Stimulated activated CD4-positive, alpha-beta T cell treated with anti-CD3 and anti-CD28 coated beads, Interleukin-15, amount 100 ng/mL, for 48 hours (primary cell): ENCODE results near the gene QSOX1.

Source experiments
- DNase-seq, 2 donors: peaks; one replicate each; pipeline ENCODE4 v3.0.0-alpha.2; 2020; ENCODE audit warnings: low read depth in 2 of 2

QSOX1 gene

DNA sequence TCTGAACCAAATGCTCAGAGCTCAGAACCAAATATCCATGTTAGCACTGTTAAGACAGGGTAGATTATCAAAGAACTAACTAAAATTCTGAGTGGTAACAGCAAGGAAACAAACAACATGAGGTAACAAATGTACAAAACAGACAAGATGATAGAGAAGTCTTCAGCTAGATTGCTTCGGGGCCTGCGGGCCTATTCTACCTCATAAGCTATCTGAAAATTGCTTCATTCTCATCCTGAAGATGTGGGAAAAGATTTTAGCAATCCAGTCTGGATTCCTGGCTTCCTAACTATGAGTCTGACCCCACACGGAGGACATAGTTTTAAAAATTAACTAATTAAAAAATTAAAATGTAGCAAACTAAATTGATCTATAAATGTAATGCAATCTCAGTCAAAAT, 9.2 kb upstream of the QSOX1 start:
- no peak for DNase-seq

GRCh38 chr1:180150982-180151381, 3.7 kb upstream of the QSOX1 start:
- no peak for DNase-seq

DNA sequence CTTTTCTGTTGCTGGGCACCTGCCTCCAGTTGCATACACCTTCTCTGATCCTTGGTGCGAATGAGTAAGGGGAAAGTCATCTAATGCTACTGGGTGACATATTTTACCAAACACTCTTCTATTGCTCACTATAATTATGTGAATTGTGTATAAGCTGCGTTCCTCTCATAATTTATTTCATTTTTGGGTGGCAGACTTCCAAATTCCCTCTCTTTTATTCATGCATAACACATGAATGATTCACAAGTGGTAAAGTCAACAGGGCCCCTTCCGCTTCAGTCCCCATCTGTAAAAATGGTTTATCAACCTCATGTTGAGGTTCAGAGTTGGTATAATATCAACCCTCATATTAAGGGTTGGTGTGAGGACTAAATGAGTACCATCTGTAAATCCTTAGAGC, 3.2 kb upstream of the QSOX1 start:
- DNase-seq, result no peak

- no peak for DNase-seq
Observed at GRCh38 chr1:180152588-180152987, 2.1 kb upstream of the QSOX1 start.

DNA sequence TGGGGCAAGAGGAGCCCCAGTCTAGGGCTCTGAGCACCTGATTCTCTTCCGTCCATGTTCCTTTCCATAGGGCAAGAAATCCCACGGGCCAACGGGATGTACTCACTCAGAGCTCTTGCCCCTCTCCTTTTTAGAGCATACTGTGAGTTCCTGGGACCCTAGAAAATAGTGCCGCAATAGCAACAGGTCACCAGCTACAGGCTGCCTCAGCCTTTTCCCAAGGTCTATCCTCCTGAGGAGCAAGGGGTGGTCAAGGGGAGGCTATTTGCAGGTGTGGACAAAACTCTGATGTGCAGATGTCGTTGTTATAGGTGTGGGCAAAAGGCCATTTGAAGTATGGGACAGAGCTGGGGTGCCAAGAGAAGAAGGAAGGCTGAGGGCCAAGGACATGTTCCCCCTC, 1.6 kb upstream of the QSOX1 start:
- DNase-seq, result no peak

DNA sequence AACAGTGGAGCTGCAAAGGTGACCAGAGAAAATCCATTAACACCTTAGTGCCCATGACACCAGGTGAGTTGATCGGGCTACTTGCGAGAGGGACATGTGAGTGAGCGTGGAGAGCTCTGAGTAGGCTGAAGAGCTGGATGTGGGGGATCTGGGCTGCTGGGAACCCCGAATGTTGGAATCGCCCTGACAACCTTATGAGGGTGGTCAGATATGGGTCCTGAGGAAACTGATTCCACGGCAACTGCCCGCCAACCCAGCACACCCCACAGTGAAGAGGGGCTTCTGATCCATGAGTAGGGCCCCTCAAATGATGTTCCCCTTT, 705 bp upstream of the QSOX1 start:
- no peak for DNase-seq

GRCh38 chr1:180155182-180155682, 563 bp downstream of the QSOX1 start:
- peak in 1 of 2 donors; percentile 8 for DNase-seq

- DNase-seq, result no peak
Observed at GRCh38 chr1:180156201-180156600, 1.5 kb downstream of the QSOX1 start.

DNA sequence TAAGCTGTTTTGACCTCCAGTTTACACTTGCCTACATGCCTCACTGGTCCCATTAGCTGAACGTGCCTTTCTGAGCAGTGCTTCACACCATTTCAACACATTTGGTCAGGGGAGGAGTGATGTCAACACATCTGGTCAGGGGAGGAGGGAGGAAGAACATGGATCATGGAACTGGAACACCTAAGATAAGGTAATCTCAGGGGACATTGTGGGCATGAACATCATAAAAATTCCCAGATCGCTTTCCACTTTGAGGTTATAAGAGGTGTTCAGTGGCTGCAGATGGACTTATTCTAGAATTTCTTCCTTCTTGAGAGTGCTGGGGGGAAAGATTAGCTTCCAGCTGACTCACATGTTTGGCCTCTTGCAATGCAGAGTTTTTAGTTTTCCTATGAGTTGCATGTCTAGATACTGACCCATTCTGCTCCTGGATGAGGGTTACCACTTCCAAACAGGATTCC, 2.0 kb downstream of the QSOX1 start:
- DNase-seq, result no peak

GRCh38 chr1:180157108-180157507, 2.4 kb downstream of the QSOX1 start:
- no peak for DNase-seq

DNA sequence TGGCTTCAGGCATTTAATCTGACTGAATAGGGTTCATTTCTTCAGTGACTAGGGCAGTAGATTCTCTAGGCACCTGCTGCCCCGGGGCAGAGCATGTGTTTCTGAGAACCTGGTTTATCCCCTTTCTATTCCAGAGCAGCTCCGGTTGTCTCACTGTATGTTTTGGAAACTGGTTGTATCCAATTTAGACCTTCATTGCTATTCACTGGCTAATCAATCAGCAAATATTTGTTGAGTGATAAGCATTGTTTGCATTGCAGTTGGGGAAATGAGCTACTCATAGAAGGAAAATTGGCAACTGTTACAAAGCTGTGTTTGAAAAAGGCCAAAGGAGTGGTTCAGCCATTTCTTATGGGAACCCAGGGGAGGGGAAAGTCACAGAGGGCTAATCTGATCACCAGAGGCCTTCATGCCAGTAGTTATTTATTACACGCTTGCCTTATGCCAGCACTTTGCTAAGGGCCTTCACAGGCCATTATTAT, 2.9 kb downstream of the QSOX1 start:
- DNase-seq, result no peak

- no peak for DNase-seq
Observed at GRCh38 chr1:180158149-180159147, 3.8 kb downstream of the QSOX1 start.

- DNase-seq, result no peak
Observed at GRCh38 chr1:180160357-180160756, 5.7 kb downstream of the QSOX1 start.

DNA sequence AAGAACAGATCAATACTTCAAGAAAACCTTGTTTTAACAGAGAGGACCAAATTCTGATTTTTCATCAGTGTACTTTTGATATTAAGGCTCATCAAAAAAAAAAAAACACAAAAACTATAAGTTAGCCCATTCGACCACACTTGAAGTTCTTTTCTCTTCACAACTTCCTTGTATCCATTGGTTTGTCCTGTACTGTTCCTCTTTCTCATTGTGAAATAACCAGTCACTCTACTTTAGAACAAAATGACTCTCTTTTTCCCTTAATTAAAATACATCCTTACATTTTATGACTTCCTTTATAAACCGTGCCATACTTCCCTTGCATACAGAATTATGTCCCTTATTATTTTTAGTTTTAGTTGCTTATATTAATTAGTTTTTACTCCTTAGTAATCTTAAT, 8.4 kb downstream of the QSOX1 start:
- no peak for DNase-seq

- no peak for DNase-seq
Observed at GRCh38 chr1:180165096-180165495, 10.4 kb downstream of the QSOX1 start.

GRCh38 chr1:180165509-180166435, 11.1 kb downstream of the QSOX1 start:
- DNase-seq, result no peak

GRCh38 chr1:180166436-180166800, 11.7 kb downstream of the QSOX1 start:
- no peak for DNase-seq

- no peak for DNase-seq
Observed at GRCh38 chr1:180167021-180167701, 12.5 kb downstream of the QSOX1 start.

DNA sequence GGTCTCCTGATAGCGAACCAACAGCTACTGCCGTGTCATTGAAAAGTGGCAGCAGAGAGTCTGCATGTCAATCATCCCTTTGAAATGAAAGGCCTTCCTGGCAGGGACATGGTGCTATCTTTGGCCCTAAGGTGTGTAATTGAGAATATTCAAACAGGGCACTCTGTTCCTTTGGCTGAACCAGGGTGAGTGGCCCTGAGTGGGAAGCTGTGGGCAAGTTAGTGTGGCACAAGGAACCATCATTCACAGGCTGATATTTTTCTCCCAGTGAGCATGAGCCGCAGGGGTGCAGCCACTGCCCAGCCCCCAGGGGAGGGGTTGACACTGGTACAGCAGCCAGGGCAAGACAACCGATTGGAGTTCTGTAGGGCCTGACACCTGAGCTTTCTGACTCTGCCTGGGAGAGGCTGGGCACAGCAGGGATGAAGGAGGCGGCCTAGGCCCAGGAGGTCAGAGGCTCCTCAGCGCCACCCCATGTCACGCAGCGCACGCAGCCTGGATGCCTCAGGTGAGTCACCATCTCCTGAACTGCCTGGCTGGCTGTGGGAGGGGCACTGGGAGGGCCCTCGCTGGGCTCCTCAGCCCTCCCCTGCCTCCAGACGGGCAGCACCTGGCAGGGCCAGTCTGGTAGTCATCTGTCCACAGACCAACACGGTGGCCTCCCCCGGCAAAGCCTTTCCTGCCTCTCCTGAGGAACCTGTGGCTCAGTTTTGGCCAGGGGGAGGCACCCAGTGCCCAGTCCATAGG, 13.2 kb downstream of the QSOX1 start:
- DNase-seq, result no peak

GRCh38 chr1:180168786-180169639, 14.3 kb downstream of the QSOX1 start:
- peak in 1 of 2 donors; percentile 17 for DNase-seq
